ENCODE results near the gene DDRGK1.

DDRGK1 gene

DNA sequence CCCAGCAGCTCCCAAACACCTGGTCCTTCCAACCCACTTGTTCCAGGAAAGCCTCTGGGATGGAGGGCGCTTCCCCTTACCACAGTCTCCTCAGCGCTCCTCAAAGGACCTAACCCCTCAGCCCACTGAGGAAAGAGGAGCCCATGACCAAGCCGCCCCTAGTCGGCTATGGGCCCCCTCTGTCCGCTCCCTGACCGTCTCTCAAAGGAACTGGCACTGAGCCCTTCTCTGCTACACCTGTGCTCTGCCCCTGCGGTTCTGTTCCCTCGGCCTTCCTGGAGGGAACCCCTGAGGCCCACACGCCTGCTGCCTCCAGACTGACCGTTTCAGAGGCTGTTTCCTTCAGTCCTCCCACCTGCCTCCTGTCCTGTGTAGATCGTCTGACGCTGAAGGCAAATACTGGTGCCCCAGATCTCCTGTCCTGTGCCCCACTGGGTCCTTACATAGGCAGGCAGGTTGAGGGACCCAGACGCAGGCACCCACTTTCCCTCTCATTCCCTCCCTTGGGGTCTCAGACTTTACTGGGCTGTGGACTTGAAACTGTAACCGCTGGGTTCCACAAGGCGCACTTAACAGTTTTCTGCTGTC is 36.4 kb upstream of the DDRGK1 start:
- H3K27me3 ChIP-seq (ENCODE audit: insufficient read depth, low read length, poor library complexity, severe bottlenecking): peaks cover 7% of the 10 kb centered on the region
- H3K9ac ChIP-seq (ENCODE audit: low read depth, low read length, poor library complexity, severe bottlenecking): no peak overlapping the region
- peaks cover 5% of the 10 kb centered on the region for H3K4me1 ChIP-seq (ENCODE audit: insufficient read depth, low read length, poor library complexity, severe bottlenecking)
- H3K36me3 ChIP-seq (ENCODE audit: insufficient read depth, low read length): no peaks in the 10 kb centered on the region
- no peaks in the 10 kb centered on the region for H3K9me2 ChIP-seq (replicated peaks; ENCODE audit: low read depth, low read length)
- no peak for TF ChIP-seq EZH2phosphoT487 (IDR thresholded peaks at IDR 0.05; ENCODE audit: borderline replicate concordance)
- TF ChIP-seq, protein P1, sequence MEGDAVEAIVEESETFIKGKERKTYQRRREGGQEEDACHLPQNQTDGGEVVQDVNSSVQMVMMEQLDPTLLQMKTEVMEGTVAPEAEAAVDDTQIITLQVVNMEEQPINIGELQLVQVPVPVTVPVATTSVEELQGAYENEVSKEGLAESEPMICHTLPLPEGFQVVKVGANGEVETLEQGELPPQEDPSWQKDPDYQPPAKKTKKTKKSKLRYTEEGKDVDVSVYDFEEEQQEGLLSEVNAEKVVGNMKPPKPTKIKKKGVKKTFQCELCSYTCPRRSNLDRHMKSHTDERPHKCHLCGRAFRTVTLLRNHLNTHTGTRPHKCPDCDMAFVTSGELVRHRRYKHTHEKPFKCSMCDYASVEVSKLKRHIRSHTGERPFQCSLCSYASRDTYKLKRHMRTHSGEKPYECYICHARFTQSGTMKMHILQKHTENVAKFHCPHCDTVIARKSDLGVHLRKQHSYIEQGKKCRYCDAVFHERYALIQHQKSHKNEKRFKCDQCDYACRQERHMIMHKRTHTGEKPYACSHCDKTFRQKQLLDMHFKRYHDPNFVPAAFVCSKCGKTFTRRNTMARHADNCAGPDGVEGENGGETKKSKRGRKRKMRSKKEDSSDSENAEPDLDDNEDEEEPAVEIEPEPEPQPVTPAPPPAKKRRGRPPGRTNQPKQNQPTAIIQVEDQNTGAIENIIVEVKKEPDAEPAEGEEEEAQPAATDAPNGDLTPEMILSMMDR (conservative IDR thresholded peaks at IDR 0.05; ENCODE audit: low read length): no peak
- H3K9me3 ChIP-seq (ENCODE audit: insufficient read depth, low read depth, low read length): no peaks in the 10 kb centered on the region
- H3K4me3 ChIP-seq (ENCODE audit: low read length, poor library complexity, severe bottlenecking): no peak overlapping the region
- no peak overlapping the region for H2AFZ ChIP-seq (ENCODE audit: low read length)
- H3F3A ChIP-seq (ENCODE audit: low read depth): no peaks in the 10 kb centered on the region
- H3K79me2 ChIP-seq (ENCODE audit: insufficient read depth, low read length): peaks cover 4% of the 10 kb centered on the region; the same call in 1 of the 2 replicates
- H3K4me2 ChIP-seq (ENCODE audit: low read depth, low read length, poor library complexity, severe bottlenecking): no peak overlapping the region
- no peaks in the 10 kb centered on the region for H4K20me1 ChIP-seq (ENCODE audit: insufficient read depth, low read length, poor library complexity, severe bottlenecking)

- Histone ChIP-seq H2AFZ (ENCODE audit: low read length) (peak overlapping the region; percentile 94), H3F3A (ENCODE audit: low read depth) (no peaks in the 10 kb centered on the region), H3K27me3 (ENCODE audit: insufficient read depth, low read length, poor library complexity, severe bottlenecking) (peaks cover 7% of the 10 kb centered on the region), H3K4me2 (ENCODE audit: low read depth, low read length, poor library complexity, severe bottlenecking) (peak overlapping the region; percentile 86), H3K4me3 (ENCODE audit: low read length, poor library complexity, severe bottlenecking) (peak overlapping the region; percentile 82), H3K9me3 (ENCODE audit: insufficient read depth, low read depth, low read length) (no peaks in the 10 kb centered on the region), H3K36me3 (ENCODE audit: insufficient read depth, low read length) (no peaks in the 10 kb centered on the region), H3K79me2 (ENCODE audit: insufficient read depth, low read length) (peaks cover 4% of the 10 kb centered on the region; the same call in 1 of the 2 replicates), H3K4me1 (ENCODE audit: insufficient read depth, low read length, poor library complexity, severe bottlenecking) (peaks cover 5% of the 10 kb centered on the region), H3K9me2 (replicated peaks; ENCODE audit: low read depth, low read length) (no peaks in the 10 kb centered on the region), H4K20me1 (ENCODE audit: insufficient read depth, low read length, poor library complexity, severe bottlenecking) (no peaks in the 10 kb centered on the region), H3K9ac (ENCODE audit: low read depth, low read length, poor library complexity, severe bottlenecking) (peak overlapping the region; percentile 69)
- TF ChIP-seq, protein P1 (conservative IDR thresholded peaks at IDR 0.05; ENCODE audit: low read length): no peak
- TF ChIP-seq EZH2phosphoT487 (IDR thresholded peaks at IDR 0.05; ENCODE audit: borderline replicate concordance): no peak
These were observed 35.6 kb upstream of the DDRGK1 start for GRCh38 chr20:3239867-3240775.

DNA sequence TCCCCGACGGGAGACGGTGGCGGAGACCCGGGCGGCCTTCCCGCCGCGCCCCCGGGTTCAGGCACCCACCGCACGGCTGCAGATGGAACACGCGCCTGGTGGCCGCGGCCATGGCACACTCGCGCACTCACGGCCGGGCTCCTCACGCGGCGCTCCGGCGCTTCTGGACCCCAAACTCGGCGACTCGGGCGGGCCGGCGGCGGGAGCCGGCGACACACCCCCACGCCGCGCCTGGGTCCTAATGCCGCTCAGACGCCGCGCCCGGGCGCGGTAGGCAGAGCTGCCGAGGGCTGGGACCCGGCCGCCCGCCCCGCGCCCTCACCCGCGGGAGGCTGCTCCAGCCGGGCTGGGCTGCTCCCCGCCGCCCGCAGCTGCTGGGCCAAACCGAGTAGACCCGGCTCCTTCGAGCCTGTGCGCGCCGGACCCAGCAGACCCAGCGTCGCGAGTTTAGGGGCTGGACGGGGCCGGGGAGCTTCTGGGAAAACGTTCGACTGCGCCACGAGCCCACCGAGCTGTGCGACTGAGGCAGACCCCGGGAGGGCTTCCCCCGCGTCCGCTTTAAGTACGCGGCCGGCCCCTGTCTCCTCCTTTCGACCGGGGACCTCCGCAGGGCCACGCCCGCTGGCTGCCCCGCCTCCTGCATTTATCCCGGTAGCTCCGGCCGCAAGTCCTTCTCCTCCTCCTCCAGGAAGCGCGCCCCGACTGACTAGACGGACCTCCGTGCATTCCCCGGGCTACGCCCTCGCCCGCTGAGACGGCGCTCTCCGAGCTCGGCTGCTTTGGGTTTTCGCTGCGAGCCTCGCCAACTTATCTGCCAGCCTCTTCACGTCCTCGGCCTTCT is 34.8 kb upstream of the DDRGK1 start, which contains the start of gene SLC4A11:
TSS of gene SLC4A11 (minus strand) at position 165 of the 841 bp plus-strand sequence. CDS start at position 112, 53 bp downstream.
- H3K36me3 ChIP-seq (ENCODE audit: insufficient read depth, low read length): no peaks in the 10 kb centered on the region
- peak within 1 kb of the TSS; percentile 69 for H3K9ac ChIP-seq (ENCODE audit: low read depth, low read length, poor library complexity, severe bottlenecking)
- peaks cover 4% of the 10 kb centered on the region; the same call in 1 of the 2 replicates for H3K79me2 ChIP-seq (ENCODE audit: insufficient read depth, low read length)
- H3K4me3 ChIP-seq (ENCODE audit: low read length, poor library complexity, severe bottlenecking): peak within 1 kb of the TSS; percentile 82
- no peaks in the 10 kb centered on the region for H4K20me1 ChIP-seq (ENCODE audit: insufficient read depth, low read length, poor library complexity, severe bottlenecking)
- peak within 1 kb of the TSS; percentile 94 for H2AFZ ChIP-seq (ENCODE audit: low read length)
- H3K9me2 ChIP-seq (replicated peaks; ENCODE audit: low read depth, low read length): no peaks in the 10 kb centered on the region
- H3F3A ChIP-seq (ENCODE audit: low read depth): no peaks in the 10 kb centered on the region
- no peaks in the 10 kb centered on the region for H3K9me3 ChIP-seq (ENCODE audit: insufficient read depth, low read depth, low read length)
- H3K4me2 ChIP-seq (ENCODE audit: low read depth, low read length, poor library complexity, severe bottlenecking): peak within 1 kb of the TSS; percentile 86
- peaks cover 7% of the 10 kb centered on the region for H3K27me3 ChIP-seq (ENCODE audit: insufficient read depth, low read length, poor library complexity, severe bottlenecking)
- peaks cover 5% of the 10 kb centered on the region for H3K4me1 ChIP-seq (ENCODE audit: insufficient read depth, low read length, poor library complexity, severe bottlenecking)
- TF ChIP-seq, protein P1 (conservative IDR thresholded peaks at IDR 0.05; ENCODE audit: low read length): no peak
- TF ChIP-seq EZH2phosphoT487 (IDR thresholded peaks at IDR 0.05; ENCODE audit: borderline replicate concordance): no peak

Data from Loucy (cell line).